Left ventricle myocardium inferior (tissue), 1 donor: Measurements from ENCODE around the gene CBLC. TPM values are rescaled to one million over a fixed set of nuclear protein-coding genes. Genes with fewer than 3 reads are reported as not detected.

Source experiments
- DNase-seq: peaks from one replicate; pipeline ENCODE4 v3.0.0-alpha.2; 2020
- H3K27ac ChIP-seq: fragments of 200-600 bp; replicated peaks from 2 replicates; pipeline ENCODE4 v1.8.0; 2021
- H3K27me3 ChIP-seq: fragments of 200-600 bp; 2 replicates; pipeline ENCODE4 v1.8.0; 2021; ENCODE audit warnings: low read depth
- H3K36me3 ChIP-seq: fragments of 200-600 bp; 2 replicates; pipeline ENCODE4 v1.8.0; 2021
- H3K4me1 ChIP-seq: fragments of 200-600 bp; 2 replicates; pipeline ENCODE4 v1.8.0; 2021
- H3K4me3 ChIP-seq: fragments of 200-600 bp; 2 replicates; pipeline ENCODE4 v1.8.0; 2021; ENCODE audit warnings: mild to moderate bottlenecking, moderate library complexity
- H3K9me3 ChIP-seq: fragments of 200-600 bp; replicated peaks from 2 replicates; pipeline ENCODE4 v1.8.0; 2021
- CTCF ChIP-seq: fragments of 200-600 bp; IDR thresholded peaks from 2 replicates; pipeline ENCODE4 v1.8.0; 2021; ENCODE audit warnings: antibody characterized with exemption, mild to moderate bottlenecking, borderline replicate concordance
- intact Hi-C: fragments of 100-400 bp; cut with micrococcal nuclease; formaldehyde crosslinking; loops from one replicate; pipeline ENCODE4 v1.11.0; 2022
- total RNA-seq: library from RNA; stranded (reverse); fragmentation: NEBNext Ultra II Directional; extraction: Animal tissue kit (Norgen Biotek cat#: 25700); gene quantifications from one replicate; pipeline ENCODE4 v1.2.1, GENCODE V29; 2021
- donor health status: DM: no; HTN: yes; CAD: no; lungs with severe emphysema.

The CBLC gene
- total RNA-seq, 1 donor from 2014 or later, result not detected

DNA sequence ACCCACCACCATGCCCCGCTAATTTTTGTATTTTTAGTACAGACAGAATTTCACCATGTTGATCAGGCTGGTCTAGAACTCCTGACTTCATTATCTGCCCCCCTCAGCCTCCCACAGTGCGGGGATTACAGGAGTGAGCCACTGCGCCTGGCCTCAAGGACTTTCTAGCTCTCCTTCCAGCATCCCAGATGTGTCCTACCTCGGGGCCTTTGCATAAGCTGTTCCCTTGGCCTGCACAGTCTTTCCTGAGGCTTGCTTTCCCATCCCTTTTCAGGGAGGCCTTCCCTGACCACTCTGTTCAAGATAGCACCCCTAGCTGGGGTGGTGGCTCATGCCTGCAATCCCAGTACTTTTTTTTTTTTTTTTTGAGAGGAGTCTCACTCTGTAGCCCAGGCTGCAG, 16.9 kb downstream of the CBLC start:
- Histone ChIP-seq H3K4me1 (peaks cover 15% of the 10 kb centered on the region), H3K27me3 (no peaks in the 10 kb centered on the region), H3K36me3 (no peaks in the 10 kb centered on the region), H3K27ac (no peak overlapping the region), H3K9me3 (no peaks in the 10 kb centered on the region), H3K4me3 (no peak overlapping the region)
- DNase-seq, result no peak
- no peak for TF ChIP-seq CTCF
- intact Hi-C loops, result loop anchor here (10.0 kb wide), 1 partner anchor 50 kb away; the partner anchor contains the start of gene NECTIN2

- Histone ChIP-seq H3K27ac (peak overlapping the region; percentile 90), H3K36me3 (no peaks in the 10 kb centered on the region), H3K4me3 (no peak overlapping the region), H3K4me1 (peaks cover 20% of the 10 kb centered on the region), H3K27me3 (no peaks in the 10 kb centered on the region), H3K9me3 (no peaks in the 10 kb centered on the region)
- no peak for DNase-seq
- intact Hi-C loops, result loop anchor here (10.0 kb wide), 1 partner anchor 49 kb away; the partner anchor contains the start of gene NECTIN2
- no peak for TF ChIP-seq CTCF
Observed at GRCh38 chr19:44795398-44795987, 17.8 kb downstream of the CBLC start.

- TF ChIP-seq CTCF, result no peak
- no peaks in the 10 kb centered on the region for H3K27me3 ChIP-seq
- DNase-seq, result peak; percentile 66
- H3K9me3 ChIP-seq, result no peaks in the 10 kb centered on the region
- H3K36me3 ChIP-seq, result no peaks in the 10 kb centered on the region
- H3K4me3 ChIP-seq, result peak overlapping the region; percentile 14
- H3K4me1 ChIP-seq, result peaks cover 21% of the 10 kb centered on the region
- H3K27ac ChIP-seq, result peak overlapping the region; percentile 90
- intact Hi-C loops, result loop anchor here (10.0 kb wide), 1 partner anchor 48 kb away; the partner anchor contains the start of gene NECTIN2
Observed at GRCh38 chr19:44796701-44797115, 19.0 kb downstream of the CBLC start.

DNA sequence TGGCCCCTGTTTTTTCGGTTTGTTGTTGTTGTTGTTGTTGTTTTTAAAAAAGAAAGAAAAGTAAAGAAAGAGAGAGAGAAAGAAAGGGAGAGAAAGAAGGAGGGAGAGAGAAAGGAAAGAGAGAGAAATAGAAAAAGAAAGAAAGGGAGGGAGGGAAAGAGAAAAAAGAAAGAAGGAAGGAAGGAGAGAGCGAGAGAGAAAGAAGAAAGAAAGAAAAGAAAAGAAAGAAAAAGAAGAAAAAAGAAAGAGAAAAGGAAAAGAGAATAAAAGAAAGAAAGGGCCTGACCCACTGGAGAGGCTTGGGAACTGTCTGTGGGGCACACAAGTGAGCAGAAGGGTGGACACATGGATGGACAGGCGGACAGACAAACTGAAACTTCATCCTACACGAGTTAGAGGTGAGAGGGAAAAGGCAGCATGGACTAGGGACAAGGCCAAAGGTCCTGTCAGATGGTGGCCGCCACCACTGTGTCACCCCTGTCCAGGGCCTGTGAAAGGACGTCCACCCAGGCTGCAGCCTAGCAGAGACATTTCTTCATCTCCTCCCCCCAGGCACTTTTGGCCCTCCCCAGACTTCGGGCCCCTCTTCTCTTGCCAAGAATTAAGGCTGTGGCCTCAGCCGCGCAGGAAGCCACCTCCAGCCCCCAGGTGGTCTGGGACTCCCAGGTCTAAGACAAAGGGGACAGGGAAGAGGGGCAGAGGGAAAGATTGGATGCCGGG, 22.1 kb downstream of the CBLC start:
- no peak for DNase-seq
- Histone ChIP-seq H3K4me1 (peaks cover 21% of the 10 kb centered on the region), H3K27me3 (no peaks in the 10 kb centered on the region), H3K27ac (no peak overlapping the region), H3K4me3 (no peak overlapping the region), H3K36me3 (no peaks in the 10 kb centered on the region), H3K9me3 (no peaks in the 10 kb centered on the region)
- intact Hi-C loops, result loop anchor here (10.0 kb wide), 1 partner anchor 45 kb away; the partner anchor contains the start of gene NECTIN2
- no peak for TF ChIP-seq CTCF

DNA sequence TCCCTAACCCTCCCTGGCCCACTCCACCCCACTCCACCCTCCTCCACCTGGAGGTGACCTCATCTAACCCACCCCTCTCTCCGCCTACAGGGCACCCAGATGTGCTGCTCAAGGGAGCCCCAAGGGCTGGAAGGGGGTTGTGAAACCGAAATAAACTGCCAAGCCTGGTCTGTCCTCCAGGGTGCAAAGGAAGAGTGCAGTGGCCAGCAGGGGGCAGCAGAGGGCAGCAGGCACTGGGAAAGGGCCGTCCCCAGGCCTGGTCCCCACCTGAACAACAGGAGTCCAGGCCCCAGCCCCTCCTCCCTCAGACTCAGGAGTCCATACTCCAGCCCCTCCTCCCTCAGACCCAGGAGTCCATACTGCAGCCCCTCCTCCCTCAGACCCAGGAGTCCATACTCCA, 22.8 kb downstream of the CBLC start:
- peak; percentile 83 for DNase-seq
- Histone ChIP-seq H3K4me3 (no peak overlapping the region), H3K27me3 (no peaks in the 10 kb centered on the region), H3K27ac (no peak overlapping the region), H3K36me3 (no peaks in the 10 kb centered on the region), H3K9me3 (no peaks in the 10 kb centered on the region), H3K4me1 (peaks cover 21% of the 10 kb centered on the region)
- intact Hi-C loops, result no loop called here
- TF ChIP-seq CTCF, result peak; percentile 94
